WTC11 (cell line): Measurements from ENCODE around the gene PNPO. TPM values are rescaled to one million over a fixed set of nuclear protein-coding genes. Genes with fewer than 3 reads are reported as not detected.

ENCODE experiments used
- ATAC-seq: fragments of 200-7000 bp; cut with Tn5 transposase; 2 replicates; pipeline ENCODE4 v1.10.0; 2021; ENCODE audit warnings: mild to moderate bottlenecking, moderate library complexity
- CTCF ChIA-PET: fragments of 300-600 bp; sonication (Branson Sonifier 250); formaldehyde crosslinking; loops from one replicate; lab custom pipeline; 2021; ENCODE audit warnings: antibody characterized with exemption; lab: Charles Lee
- POLR2A ChIA-PET: fragments of 350-600 bp; sonication (Branson Sonifier 250); formaldehyde crosslinking; loops from one replicate; lab custom pipeline; 2021; ENCODE audit warnings: antibody characterized with exemption; lab: Charles Lee
- DNase-seq: peaks from one replicate; pipeline ENCODE4 v3.0.0; 2021; ENCODE audit warnings: low spot score
- H3K27ac Mint-ChIP-seq: 2 replicates; pipeline ENCODE4 v1.8.0; 2021; ENCODE audit warnings: mixed read lengths
- H3K27me3 Mint-ChIP-seq: 2 replicates; pipeline ENCODE4 v1.8.0; 2021; ENCODE audit warnings: low read depth, mild to moderate bottlenecking, moderate library complexity, mixed read lengths
- H3K36me3 Mint-ChIP-seq: 2 replicates; pipeline ENCODE4 v1.8.0; 2021; ENCODE audit warnings: mixed read lengths
- H3K4me1 Mint-ChIP-seq: 2 replicates; pipeline ENCODE4 v1.8.0; 2022; ENCODE audit warnings: mixed read lengths
- H3K4me3 Mint-ChIP-seq: 2 replicates; pipeline ENCODE4 v1.8.0; 2021; ENCODE audit warnings: mild to moderate bottlenecking, moderate library complexity, mixed read lengths
- H3K9me3 Mint-ChIP-seq: 2 replicates; pipeline ENCODE4 v1.8.0; 2021; ENCODE audit warnings: mixed read lengths
- ELF4 ChIP-seq: sonication (generic); formaldehyde crosslinking; IDR thresholded peaks from 2 replicates; pipeline ENCODE4 v1.8.1; 2022; ENCODE audit warnings: low read depth, mild to moderate bottlenecking, moderate library complexity, missing genetic modification reagents
- FOXJ3 ChIP-seq: sonication (generic); formaldehyde crosslinking; IDR thresholded peaks from 2 replicates; pipeline ENCODE4 v1.9.0; 2021; ENCODE audit warnings: missing genetic modification reagents, mild to moderate bottlenecking, borderline replicate concordance
- GRHL2 ChIP-seq: fragments of 250-450 bp; sonication (Bioruptor Pico); IDR thresholded peaks from 2 replicates; pipeline ENCODE4 v1.8.0; 2022; ENCODE audit warnings: mild to moderate bottlenecking, moderate library complexity; ENCODE audit not compliant: insufficient replicate concordance, severe bottlenecking
- JUN ChIP-seq: sonication (generic); formaldehyde crosslinking; IDR thresholded peaks from 2 replicates; pipeline ENCODE4 v1.8.0; 2023; ENCODE audit warnings: mild to moderate bottlenecking, missing genetic modification reagents
- TEAD1 ChIP-seq: sonication (generic); formaldehyde crosslinking; IDR thresholded peaks from 2 replicates; pipeline ENCODE4 v1.8.0; 2022; ENCODE audit warnings: mild to moderate bottlenecking, missing genetic modification reagents
- TEAD4 ChIP-seq: sonication (generic); formaldehyde crosslinking; IDR thresholded peaks from 2 replicates; pipeline ENCODE4 v1.8.0; 2022; ENCODE audit warnings: mild to moderate bottlenecking, missing genetic modification reagents
- ZNF121 ChIP-seq: sonication (generic); formaldehyde crosslinking; IDR thresholded peaks from 2 replicates; pipeline ENCODE4 v1.8.0; 2023; ENCODE audit warnings: missing genetic modification reagents
- ZNF396 ChIP-seq: fragments of 250-450 bp; sonication (Bioruptor Pico); IDR thresholded peaks from 2 replicates; pipeline ENCODE4 v1.8.0; 2021; ENCODE audit warnings: mild to moderate bottlenecking, moderate library complexity, borderline replicate concordance
- total RNA-seq: library from RNA; stranded (reverse); gene quantifications from 3 replicates; pipeline ENCODE4 v1.2.3, GENCODE V29; 2021
- TF ChIP-seq, protein P1 (sequence below): sonication (generic); formaldehyde crosslinking; IDR thresholded peaks from 2 replicates; pipeline ENCODE4 v1.8.1; 2022; ENCODE audit warnings: low read depth, missing genetic modification reagents, borderline replicate concordance
- TF ChIP-seq, protein P2 (sequence below): fragments of 250-450 bp; sonication (Bioruptor Pico); conservative IDR thresholded peaks from 2 replicates; pipeline ENCODE4 v1.9.0; 2021; ENCODE audit warnings: mild to moderate bottlenecking
- TF ChIP-seq, protein P3 (sequence below): sonication (generic); formaldehyde crosslinking; IDR thresholded peaks from 2 replicates; pipeline ENCODE4 v1.8.1; 2022; ENCODE audit warnings: missing genetic modification reagents, borderline replicate concordance
- TF ChIP-seq, protein P4 (sequence below): sonication (generic); formaldehyde crosslinking; IDR thresholded peaks from 2 replicates; pipeline ENCODE4 v1.8.0; 2023; ENCODE audit warnings: missing genetic modification reagents, mild to moderate bottlenecking, borderline replicate concordance
- TF ChIP-seq, protein P5 (sequence below): sonication (generic); formaldehyde crosslinking; IDR thresholded peaks from 2 replicates; pipeline ENCODE4 v1.8.0; 2023; ENCODE audit warnings: missing genetic modification reagents
- TF ChIP-seq, protein P6 (sequence below): sonication (generic); formaldehyde crosslinking; conservative IDR thresholded peaks from 2 replicates; pipeline ENCODE4 v1.8.1; 2023; ENCODE audit warnings: mild to moderate bottlenecking, low read depth, missing genetic modification reagents, moderate library complexity
- TF ChIP-seq, protein P7 (sequence below): sonication (generic); formaldehyde crosslinking; IDR thresholded peaks from 2 replicates; pipeline ENCODE4 v1.8.1; 2023; ENCODE audit warnings: mild to moderate bottlenecking, moderate library complexity, missing genetic modification reagents
- TF ChIP-seq, protein P8 (sequence below): sonication (generic); formaldehyde crosslinking; IDR thresholded peaks from 2 replicates; pipeline ENCODE4 v1.8.1; 2022; ENCODE audit warnings: mild to moderate bottlenecking, moderate library complexity, missing genetic modification reagents
- TF ChIP-seq, protein P9 (sequence below): sonication (generic); formaldehyde crosslinking; conservative IDR thresholded peaks from 2 replicates; pipeline ENCODE4 v1.8.1; 2022; ENCODE audit warnings: mild to moderate bottlenecking, missing genetic modification reagents

PNPO gene
- total RNA-seq, 1 experiment from 2014 or later: 12.2 TPM

DNA sequence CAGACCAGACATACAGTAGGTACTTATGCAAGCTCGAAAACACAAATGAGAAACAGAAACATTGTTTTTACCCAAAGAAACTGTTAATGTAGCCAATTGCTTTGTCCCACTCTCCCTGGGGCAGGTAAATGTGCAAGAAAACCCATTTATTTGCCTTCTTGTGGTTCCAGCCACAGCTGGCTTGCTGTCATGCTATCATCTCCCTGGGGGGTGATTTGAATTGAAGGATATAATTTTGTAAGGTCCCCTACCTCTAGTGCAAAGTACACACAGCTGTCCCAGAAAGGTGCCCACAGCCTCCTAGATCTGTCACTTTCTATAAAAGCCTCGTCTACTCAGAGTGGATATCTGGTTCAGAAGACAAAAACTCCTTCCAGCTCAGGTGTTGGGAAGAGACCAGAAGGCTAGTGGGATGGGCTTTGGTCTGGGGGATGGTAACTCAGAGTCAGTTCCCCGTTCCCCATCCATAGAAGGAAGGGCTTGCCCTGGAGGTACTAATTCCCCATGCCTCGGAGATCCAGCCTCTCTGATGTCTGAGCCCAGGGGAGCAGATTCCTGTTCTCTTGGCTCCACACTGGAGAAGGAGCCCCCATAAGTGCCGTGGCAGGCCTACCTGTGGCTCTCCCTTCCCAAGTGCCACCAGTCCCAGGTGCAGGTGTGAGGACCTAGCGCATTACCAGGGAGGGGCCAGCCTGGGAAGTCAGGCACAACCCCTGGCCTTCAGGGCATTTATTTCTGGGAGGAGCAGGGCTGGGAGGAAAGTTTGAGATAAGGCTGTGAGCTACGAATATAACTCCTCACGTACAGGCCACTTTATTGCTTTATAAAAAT lies 18.7 kb downstream of the PNPO start (continued):
- TF ChIP-seq, protein P1, sequence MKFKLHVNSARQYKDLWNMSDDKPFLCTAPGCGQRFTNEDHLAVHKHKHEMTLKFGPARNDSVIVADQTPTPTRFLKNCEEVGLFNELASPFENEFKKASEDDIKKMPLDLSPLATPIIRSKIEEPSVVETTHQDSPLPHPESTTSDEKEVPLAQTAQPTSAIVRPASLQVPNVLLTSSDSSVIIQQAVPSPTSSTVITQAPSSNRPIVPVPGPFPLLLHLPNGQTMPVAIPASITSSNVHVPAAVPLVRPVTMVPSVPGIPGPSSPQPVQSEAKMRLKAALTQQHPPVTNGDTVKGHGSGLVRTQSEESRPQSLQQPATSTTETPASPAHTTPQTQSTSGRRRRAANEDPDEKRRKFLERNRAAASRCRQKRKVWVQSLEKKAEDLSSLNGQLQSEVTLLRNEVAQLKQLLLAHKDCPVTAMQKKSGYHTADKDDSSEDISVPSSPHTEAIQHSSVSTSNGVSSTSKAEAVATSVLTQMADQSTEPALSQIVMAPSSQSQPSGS (CRISPR knock-in tag): no peak
- TF ChIP-seq FOXJ3 (CRISPR knock-in tag): no peak
- TF ChIP-seq, protein P2, sequence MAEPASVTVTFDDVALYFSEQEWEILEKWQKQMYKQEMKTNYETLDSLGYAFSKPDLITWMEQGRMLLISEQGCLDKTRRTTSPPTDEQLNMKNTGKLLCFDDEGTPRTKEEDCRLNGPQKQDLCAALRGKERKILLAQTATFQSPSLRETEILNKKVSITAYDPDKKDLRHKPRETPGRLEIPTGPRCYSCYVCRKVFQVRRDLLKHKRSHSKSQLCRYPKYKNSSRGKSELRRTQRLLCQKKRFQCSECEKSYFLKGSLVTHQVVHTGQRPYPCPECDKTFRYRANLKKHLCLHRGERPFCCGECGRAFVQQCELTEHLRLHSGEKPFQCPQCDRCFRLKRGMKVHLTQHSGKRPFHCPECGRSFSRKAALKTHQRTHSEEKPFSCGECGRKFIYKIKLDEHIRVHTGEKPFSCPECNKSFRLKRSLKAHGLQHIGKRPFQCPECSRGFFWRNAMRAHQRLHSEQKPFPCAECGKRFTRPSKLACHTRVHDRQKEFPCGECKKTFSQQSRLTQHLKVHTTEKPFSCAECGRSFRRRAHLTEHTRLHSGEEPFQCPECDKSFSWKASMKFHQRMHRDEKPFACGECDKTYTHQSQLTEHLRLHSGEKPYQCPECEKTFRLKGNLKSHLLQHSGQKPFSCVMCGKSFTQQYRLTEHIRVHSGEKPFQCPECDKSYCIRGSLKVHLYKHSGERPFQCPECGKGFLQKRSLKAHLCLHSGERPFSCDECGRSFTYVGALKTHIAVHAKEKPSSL (CRISPR knock-in tag): no peak
- TF ChIP-seq ELF4 (CRISPR knock-in tag): no peak
- TF ChIP-seq, protein P3, sequence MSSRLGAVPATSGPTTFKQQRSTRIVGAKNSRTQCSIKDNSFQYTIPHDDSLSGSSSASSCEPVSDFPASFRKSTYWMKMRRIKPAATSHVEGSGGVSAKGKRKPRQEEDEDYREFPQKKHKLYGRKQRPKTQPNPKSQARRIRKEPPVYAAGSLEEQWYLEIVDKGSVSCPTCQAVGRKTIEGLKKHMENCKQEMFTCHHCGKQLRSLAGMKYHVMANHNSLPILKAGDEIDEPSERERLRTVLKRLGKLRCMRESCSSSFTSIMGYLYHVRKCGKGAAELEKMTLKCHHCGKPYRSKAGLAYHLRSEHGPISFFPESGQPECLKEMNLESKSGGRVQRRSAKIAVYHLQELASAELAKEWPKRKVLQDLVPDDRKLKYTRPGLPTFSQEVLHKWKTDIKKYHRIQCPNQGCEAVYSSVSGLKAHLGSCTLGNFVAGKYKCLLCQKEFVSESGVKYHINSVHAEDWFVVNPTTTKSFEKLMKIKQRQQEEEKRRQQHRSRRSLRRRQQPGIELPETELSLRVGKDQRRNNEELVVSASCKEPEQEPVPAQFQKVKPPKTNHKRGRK (CRISPR knock-in tag): no peak

DNA sequence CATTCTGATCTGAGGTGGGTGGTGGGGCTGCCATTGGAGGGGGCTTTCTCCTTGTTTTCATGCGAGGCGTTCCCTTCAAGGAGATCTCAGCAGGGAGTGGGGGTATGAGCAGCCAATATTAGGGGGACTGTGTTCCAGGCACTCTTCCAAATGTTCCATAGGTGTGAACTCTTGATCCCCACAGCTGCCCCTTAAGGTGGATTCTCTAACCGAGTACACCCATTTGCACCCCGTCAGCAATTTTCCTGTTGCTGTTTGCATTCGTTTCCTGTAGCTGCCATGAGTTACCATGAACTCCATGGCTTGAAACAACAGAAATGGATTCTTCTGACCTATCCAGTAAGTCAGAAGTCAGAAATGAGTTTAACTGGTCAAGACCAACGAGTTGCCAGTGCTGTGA lies 20.0 kb downstream of the PNPO start:
- POLR2A ChIA-PET: no interaction called here
- H3K27me3 Mint-ChIP-seq: peaks cover 29% of the 10 kb centered on the region
- H3K27ac Mint-ChIP-seq: no peak overlapping the region
- H3K4me1 Mint-ChIP-seq: peaks cover 28% of the 10 kb centered on the region
- CTCF ChIA-PET: interaction anchor here (0.9 to 3.4 kb wide), 5 partner anchors 9 to 119 kb away, joined by 3 to 17 read pairs (median 5); partner anchors contain the start of gene CDK5RAP3
- H3K36me3 Mint-ChIP-seq: no peaks in the 10 kb centered on the region
- no peak overlapping the region for H3K4me3 Mint-ChIP-seq
- no peak for DNase-seq
- ATAC-seq: no peak
- peaks cover 10% of the 10 kb centered on the region for H3K9me3 Mint-ChIP-seq
- TF ChIP-seq ZNF121 (CRISPR knock-in tag) (no peak), JUN (CRISPR knock-in tag) (no peak), ZNF396 (no peak), TEAD4 (CRISPR knock-in tag) (no peak), TEAD1 (CRISPR knock-in tag) (no peak), GRHL2 (CRISPR knock-in tag) (no peak), ELF4 (CRISPR knock-in tag) (no peak)
- TF ChIP-seq, protein P4, sequence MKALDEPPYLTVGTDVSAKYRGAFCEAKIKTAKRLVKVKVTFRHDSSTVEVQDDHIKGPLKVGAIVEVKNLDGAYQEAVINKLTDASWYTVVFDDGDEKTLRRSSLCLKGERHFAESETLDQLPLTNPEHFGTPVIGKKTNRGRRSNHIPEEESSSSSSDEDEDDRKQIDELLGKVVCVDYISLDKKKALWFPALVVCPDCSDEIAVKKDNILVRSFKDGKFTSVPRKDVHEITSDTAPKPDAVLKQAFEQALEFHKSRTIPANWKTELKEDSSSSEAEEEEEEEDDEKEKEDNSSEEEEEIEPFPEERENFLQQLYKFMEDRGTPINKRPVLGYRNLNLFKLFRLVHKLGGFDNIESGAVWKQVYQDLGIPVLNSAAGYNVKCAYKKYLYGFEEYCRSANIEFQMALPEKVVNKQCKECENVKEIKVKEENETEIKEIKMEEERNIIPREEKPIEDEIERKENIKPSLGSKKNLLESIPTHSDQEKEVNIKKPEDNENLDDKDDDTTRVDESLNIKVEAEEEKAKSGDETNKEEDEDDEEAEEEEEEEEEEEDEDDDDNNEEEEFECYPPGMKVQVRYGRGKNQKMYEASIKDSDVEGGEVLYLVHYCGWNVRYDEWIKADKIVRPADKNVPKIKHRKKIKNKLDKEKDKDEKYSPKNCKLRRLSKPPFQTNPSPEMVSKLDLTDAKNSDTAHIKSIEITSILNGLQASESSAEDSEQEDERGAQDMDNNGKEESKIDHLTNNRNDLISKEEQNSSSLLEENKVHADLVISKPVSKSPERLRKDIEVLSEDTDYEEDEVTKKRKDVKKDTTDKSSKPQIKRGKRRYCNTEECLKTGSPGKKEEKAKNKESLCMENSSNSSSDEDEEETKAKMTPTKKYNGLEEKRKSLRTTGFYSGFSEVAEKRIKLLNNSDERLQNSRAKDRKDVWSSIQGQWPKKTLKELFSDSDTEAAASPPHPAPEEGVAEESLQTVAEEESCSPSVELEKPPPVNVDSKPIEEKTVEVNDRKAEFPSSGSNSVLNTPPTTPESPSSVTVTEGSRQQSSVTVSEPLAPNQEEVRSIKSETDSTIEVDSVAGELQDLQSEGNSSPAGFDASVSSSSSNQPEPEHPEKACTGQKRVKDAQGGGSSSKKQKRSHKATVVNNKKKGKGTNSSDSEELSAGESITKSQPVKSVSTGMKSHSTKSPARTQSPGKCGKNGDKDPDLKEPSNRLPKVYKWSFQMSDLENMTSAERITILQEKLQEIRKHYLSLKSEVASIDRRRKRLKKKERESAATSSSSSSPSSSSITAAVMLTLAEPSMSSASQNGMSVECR (CRISPR knock-in tag): no peak
- TF ChIP-seq, protein P5, sequence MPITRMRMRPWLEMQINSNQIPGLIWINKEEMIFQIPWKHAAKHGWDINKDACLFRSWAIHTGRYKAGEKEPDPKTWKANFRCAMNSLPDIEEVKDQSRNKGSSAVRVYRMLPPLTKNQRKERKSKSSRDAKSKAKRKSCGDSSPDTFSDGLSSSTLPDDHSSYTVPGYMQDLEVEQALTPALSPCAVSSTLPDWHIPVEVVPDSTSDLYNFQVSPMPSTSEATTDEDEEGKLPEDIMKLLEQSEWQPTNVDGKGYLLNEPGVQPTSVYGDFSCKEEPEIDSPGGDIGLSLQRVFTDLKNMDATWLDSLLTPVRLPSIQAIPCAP (CRISPR knock-in tag): no peak
- TF ChIP-seq, protein P6, sequence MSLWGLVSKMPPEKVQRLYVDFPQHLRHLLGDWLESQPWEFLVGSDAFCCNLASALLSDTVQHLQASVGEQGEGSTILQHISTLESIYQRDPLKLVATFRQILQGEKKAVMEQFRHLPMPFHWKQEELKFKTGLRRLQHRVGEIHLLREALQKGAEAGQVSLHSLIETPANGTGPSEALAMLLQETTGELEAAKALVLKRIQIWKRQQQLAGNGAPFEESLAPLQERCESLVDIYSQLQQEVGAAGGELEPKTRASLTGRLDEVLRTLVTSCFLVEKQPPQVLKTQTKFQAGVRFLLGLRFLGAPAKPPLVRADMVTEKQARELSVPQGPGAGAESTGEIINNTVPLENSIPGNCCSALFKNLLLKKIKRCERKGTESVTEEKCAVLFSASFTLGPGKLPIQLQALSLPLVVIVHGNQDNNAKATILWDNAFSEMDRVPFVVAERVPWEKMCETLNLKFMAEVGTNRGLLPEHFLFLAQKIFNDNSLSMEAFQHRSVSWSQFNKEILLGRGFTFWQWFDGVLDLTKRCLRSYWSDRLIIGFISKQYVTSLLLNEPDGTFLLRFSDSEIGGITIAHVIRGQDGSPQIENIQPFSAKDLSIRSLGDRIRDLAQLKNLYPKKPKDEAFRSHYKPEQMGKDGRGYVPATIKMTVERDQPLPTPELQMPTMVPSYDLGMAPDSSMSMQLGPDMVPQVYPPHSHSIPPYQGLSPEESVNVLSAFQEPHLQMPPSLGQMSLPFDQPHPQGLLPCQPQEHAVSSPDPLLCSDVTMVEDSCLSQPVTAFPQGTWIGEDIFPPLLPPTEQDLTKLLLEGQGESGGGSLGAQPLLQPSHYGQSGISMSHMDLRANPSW (CRISPR knock-in tag): no peak
- TF ChIP-seq, protein P7, sequence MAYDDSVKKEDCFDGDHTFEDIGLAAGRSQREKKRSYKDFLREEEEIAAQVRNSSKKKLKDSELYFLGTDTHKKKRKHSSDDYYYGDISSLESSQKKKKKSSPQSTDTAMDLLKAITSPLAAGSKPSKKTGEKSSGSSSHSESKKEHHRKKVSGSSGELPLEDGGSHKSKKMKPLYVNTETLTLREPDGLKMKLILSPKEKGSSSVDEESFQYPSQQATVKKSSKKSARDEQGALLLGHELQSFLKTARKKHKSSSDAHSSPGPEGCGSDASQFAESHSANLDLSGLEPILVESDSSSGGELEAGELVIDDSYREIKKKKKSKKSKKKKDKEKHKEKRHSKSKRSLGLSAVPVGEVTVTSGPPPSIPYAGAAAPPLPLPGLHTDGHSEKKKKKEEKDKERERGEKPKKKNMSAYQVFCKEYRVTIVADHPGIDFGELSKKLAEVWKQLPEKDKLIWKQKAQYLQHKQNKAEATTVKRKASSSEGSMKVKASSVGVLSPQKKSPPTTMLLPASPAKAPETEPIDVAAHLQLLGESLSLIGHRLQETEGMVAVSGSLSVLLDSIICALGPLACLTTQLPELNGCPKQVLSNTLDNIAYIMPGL (CRISPR knock-in tag): no peak
- TF ChIP-seq, protein P8, sequence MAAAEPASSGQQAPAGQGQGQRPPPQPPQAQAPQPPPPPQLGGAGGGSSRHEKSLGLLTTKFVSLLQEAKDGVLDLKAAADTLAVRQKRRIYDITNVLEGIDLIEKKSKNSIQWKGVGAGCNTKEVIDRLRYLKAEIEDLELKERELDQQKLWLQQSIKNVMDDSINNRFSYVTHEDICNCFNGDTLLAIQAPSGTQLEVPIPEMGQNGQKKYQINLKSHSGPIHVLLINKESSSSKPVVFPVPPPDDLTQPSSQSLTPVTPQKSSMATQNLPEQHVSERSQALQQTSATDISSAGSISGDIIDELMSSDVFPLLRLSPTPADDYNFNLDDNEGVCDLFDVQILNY (CRISPR knock-in tag): no peak
- TF ChIP-seq, protein P9, sequence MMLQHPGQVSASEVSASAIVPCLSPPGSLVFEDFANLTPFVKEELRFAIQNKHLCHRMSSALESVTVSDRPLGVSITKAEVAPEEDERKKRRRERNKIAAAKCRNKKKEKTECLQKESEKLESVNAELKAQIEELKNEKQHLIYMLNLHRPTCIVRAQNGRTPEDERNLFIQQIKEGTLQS (CRISPR knock-in tag): no peak
